ENCODE results near the gene ERC1.

ERC1 gene

GRCh38 chr12:1525858-1526257 lies 534.8 kb downstream of the ERC1 start:
- DNase-seq: no peak

- no peak for DNase-seq
Measured at GRCh38 chr12:1527789-1528188, 536.8 kb downstream of the ERC1 start.

- DNase-seq: no peak
Measured at GRCh38 chr12:1528791-1529190, 537.8 kb downstream of the ERC1 start.

- no peak for DNase-seq
Measured at GRCh38 chr12:1529228-1529861, 538.3 kb downstream of the ERC1 start.

- DNase-seq: no peak
Measured at GRCh38 chr12:1529862-1530591, 539.0 kb downstream of the ERC1 start.

- DNase-seq: no peak
Measured at GRCh38 chr12:1530592-1531152, 539.6 kb downstream of the ERC1 start.

GRCh38 chr12:1531153-1531653 lies 540.2 kb downstream of the ERC1 start:
- DNase-seq: no peak

- DNase-seq: no peak
Measured at GRCh38 chr12:1531654-1532374, 540.8 kb downstream of the ERC1 start.

- DNase-seq: no peak
Measured at GRCh38 chr12:1532375-1533165, 541.5 kb downstream of the ERC1 start.

- DNase-seq: no peak
Measured at GRCh38 chr12:1533205-1533601, 542.2 kb downstream of the ERC1 start.

GRCh38 chr12:1533602-1534304 lies 542.7 kb downstream of the ERC1 start:
- DNase-seq: no peak

- no peak for DNase-seq
Measured at GRCh38 chr12:1534748-1535147, 543.7 kb downstream of the ERC1 start.

GRCh38 chr12:1536817-1537216 lies 545.8 kb downstream of the ERC1 start:
- no peak for DNase-seq

GRCh38 chr12:1539135-1539534 lies 548.1 kb downstream of the ERC1 start:
- no peak for DNase-seq

GRCh38 chr12:1540690-1541089 lies 549.7 kb downstream of the ERC1 start:
- DNase-seq: no peak

- DNase-seq: no peak
Measured at GRCh38 chr12:1542599-1542998, 551.6 kb downstream of the ERC1 start.

GRCh38 chr12:1544996-1545700 lies 554.1 kb downstream of the ERC1 start:
- no peak for DNase-seq
